HG03039 (cell line): ENCODE data around the gene GPR31.

Experiments used
- ATAC-seq: cut with Tn5 transposase; IDR thresholded peaks from one replicate; pipeline ENCODE4 v1.9.1; 2021; ENCODE audit warnings: mild to moderate bottlenecking, moderate library complexity; ENCODE audit not compliant: unreplicated experiment

The GPR31 gene

DNA sequence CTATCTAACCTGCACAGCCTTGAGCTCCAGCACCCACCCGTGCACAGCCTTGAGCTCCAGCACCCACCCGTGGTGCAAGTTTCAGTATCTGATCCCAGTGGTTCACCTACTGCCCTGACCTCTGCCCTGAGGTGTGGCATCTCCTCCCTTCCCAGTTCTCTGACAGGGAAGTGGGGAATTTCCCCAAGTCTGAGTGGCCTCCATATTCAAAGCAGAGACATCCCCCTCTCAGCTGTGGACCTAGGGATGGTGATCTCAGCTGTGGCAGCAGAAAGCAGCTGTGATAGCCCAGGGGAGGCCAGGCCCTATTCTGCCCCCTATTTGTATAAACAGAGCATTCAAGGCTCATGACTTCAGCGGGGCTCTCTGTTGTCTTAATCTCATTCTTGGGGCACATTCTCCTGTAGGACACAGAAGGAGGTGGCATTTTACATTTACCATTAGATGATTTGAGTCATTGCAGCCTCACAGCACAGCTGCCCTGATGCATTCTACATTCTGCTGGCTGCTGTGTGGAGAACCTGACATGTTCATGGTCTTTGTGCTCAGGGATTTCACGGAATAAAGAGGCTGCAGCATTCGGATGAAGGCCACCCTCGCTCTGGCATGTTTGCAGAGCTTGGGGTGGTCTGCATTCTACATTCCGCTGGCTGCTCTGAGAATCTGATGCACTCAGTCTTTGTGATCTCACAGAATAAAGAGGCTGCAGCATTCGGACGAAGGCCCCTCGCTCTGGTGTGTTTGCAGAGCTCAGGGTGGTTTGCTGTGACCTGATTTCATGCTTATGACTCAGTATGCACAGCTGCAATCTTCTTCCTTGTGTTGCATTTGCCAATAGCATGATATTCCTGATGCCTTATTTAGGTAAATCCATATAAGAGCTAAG is 16.9 kb downstream of the GPR31 start:
- no peak for ATAC-seq

DNA sequence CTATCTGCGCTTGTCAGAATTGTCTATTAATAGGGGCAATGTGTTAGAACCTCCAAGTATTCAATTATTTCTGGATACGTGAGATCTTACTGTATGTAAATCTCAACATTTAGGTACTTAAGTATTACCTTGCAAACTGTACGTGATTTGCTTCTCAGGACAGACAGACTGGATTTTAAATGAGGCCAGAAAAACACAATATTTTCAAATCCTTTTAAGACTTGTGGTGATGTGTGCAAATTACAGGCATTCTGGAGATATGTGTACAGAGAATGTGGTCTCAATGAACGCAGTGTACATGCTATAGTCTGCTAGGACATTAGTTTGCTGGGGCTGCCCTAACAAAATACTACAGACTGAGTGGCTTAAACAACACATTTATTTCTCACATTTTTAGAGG is 18.0 kb downstream of the GPR31 start:
- ATAC-seq: no peak

GRCh38 chr6:167137881-167138280 is 19.9 kb downstream of the GPR31 start:
- no peak for ATAC-seq

GRCh38 chr6:167137081-167137480 is 20.7 kb downstream of the GPR31 start:
- no peak for ATAC-seq

- no peak for ATAC-seq
Measured at GRCh38 chr6:167136376-167136775, 21.4 kb downstream of the GPR31 start.

DNA sequence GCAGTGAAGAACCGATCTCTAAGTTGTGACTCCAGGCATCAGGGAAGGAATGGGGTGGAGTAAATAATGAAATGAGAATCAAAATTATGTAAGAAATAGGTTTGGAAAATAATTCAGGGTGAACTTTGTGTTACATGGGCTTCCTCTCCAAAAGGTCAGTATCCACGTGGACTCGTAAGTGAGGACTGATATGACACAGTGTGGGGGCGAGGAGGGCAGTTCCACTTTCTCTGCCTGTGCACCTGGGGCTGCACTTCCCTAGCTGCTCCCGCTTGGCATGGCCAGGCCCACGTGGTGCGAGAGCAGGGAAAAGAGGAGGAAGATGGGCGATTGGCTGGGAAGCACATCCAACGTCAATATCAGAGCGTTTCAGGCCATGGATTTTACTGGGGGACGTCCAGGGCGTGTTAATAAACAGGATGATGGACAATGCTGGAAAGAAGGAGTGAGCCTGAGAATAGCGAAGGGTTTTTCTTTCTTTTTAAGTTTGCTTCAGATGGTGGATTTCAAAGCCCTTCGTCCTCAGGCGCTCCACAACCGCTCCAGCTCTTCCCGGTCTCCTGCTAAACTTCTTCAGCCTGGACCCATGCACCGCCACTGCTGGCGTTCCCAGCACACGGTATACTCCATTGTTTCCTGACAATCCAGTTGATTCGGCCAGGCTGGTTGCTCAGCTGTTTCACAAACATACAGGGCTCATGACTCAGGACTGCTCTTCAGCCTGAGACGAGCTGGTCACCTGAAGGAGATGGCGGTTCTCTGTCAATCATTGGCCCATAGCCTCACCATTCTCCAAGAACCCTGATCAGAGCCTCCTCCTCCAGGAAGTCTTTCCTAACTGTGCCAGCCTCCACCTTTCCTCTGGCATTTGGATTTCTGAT is 23.1 kb downstream of the GPR31 start:
- ATAC-seq: no peak

- ATAC-seq: no peak
Measured at GRCh38 chr6:167130712-167131684, 26.8 kb downstream of the GPR31 start.

- ATAC-seq: no peak
Measured at GRCh38 chr6:167130008-167130677, 27.6 kb downstream of the GPR31 start.

DNA sequence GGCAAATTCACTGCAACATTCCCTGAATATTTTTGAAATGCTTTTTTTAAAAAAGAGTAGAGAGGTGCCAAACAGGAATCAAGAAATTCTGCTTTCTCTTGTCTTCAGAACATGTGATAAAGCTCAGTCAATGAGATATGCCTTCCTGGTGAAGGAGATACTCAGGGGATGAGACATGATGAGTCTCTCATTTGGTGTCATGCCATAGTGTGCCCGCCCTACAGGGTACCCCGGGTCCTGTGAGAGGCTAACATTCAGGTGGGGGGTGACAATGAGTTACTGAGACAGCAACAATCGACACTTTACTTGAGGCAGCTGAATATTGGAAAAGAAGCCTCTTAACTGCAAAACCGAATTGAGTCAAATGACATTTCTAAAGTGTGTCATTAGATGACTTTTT is 28.2 kb downstream of the GPR31 start:
- ATAC-seq: no peak

- ATAC-seq: no peak
Measured at GRCh38 chr6:167129159-167129558, 28.6 kb downstream of the GPR31 start.

GRCh38 chr6:167127785-167128531 is 29.8 kb downstream of the GPR31 start:
- no peak for ATAC-seq

- no peak for ATAC-seq
Measured at GRCh38 chr6:167125855-167126349, 31.9 kb downstream of the GPR31 start.

DNA sequence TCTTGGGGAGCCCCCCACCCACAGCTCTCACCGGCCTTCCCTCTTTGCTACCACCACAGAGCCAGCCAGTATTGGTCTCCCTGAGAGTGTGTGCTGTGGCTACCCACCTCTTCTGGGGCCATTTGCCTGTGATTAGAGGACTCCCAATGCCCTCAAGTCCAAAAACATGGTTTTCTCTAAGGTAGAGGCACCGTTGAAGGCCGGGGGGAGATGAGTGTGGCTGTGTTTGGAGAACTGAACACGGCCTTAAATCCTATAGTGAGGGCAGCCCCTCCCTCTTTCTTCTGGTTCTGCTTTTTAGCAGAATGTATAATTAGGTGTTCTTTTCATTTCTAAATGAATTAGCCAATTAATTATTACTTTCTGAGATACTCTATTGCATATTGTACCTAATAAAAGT is 32.4 kb downstream of the GPR31 start:
- no peak for ATAC-seq

GRCh38 chr6:167124753-167125152 is 33.0 kb downstream of the GPR31 start:
- no peak for ATAC-seq

DNA sequence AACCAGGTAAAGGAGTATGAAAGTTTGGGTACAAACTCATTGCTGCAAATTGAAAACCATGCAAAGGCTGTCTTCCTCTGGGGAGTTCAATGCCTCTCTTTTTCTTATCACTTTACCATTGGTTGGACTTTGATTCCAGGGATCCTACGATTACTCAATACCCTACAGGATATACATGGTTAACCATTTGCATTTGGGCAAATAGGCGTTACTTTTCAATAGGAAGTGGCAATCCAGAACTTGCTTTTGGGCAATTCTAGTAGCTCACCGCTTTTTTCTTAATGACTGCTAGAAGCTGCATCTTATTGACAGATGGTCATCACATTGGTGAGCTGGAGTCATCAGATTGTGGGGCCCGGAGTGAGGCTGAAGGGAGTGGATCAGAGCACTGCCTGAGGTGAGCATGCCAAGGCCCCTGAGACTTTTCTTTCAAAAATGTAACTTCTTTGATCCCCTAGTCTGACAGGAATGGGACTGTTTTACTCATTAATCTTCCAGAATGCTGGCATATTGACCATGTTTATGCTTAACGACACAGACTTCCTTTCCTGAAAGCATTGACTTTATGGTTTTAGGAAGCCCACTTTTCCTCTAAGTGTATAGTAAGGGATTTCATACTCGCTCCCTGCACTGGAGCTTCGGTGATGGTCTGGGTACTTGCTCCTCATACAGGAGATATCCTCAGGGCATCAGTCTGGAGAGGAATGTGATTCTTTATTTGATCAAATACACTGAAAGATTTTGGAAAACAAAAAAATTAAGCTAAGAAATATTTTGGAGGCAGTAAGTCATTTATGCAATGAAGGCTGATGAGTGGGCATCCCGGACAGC is 34.7 kb downstream of the GPR31 start, which contains the start of gene CCR6:
TSS of gene CCR6 (plus strand) at position 270 of the 831 bp plus-strand sequence. CDS start 13,039 bp downstream, outside the sequence.
- no peak for ATAC-seq

GRCh38 chr6:167122041-167122826 is 35.5 kb downstream of the GPR31 start:
- ATAC-seq: no peak

DNA sequence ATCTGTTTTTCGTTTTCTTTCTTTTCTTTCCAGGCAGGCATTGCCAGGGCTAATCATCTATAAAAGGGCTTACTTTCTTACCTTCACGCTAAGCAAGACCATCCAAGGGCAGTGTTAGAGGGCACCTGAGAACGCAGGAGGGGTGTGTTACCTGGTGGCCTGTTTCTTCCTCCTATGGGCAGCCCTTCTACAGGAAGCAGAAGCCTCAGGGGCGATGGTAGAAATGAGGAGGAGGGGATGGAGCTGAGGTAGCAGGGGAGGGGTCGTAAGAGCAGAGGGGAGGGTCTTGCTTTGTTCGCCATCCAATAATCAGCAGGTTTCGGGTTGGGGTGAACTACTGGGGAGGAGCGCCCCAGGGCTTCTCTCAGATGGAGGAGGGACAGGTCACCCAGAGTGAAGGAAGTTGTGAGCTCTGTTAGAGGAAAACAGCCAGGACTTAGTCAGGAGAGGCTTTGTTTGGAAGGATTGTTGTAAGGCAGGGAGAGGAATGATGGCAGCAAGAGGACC is 36.4 kb downstream of the GPR31 start:
- ATAC-seq: no peak
